Thoracic aorta (tissue), 2 donors: ENCODE measurements around the gene RBM24. TPM values are rescaled to one million over a fixed set of nuclear protein-coding genes. Genes with fewer than 3 reads are reported as not detected.

Experiments used
- ATAC-seq: fragments of 150-250 bp; one replicate; pipeline ENCODE4 v1.8.0; 2017; ENCODE audit warnings: low read depth; ENCODE audit not compliant: insufficient number of reproducible peaks, low FRiP score
- DNase-seq: peaks from one replicate; pipeline ENCODE4 v3.0.0-alpha.2; 2020; ENCODE audit warnings: low spot score
- H3K27ac ChIP-seq, 2 donors: fragments of 200-600 bp; sonication (generic); 1 replicate in 1 of 2; 2 replicates in 1 of 2; pipeline ENCODE4 v1.5.1; 2016; ENCODE audit warnings: mild to moderate bottlenecking in 2 of 2, moderate library complexity in 2 of 2
- H3K27me3 ChIP-seq: fragments of 200-600 bp; sonication (generic); replicated peaks from 2 replicates; pipeline ENCODE4 v1.6.0; 2016; ENCODE audit warnings: mild to moderate bottlenecking; ENCODE audit not compliant: insufficient read depth
- H3K36me3 ChIP-seq: fragments of 200-600 bp; sonication (generic); one replicate; pipeline ENCODE4 v1.5.1; 2016
- H3K4me1 ChIP-seq, 2 donors: fragments of 200-600 bp; sonication (generic); 1 replicate in 1 of 2; 2 replicates in 1 of 2; pipeline versions ENCODE4 v1.5.1 to v1.6.0; 2016; ENCODE audit warnings: low read depth in 2 of 2, mild to moderate bottlenecking in 1 of 2; ENCODE audit not compliant: control insufficient read depth in 1 of 2
- H3K4me3 ChIP-seq: fragments of 200-600 bp; sonication (generic); 2 replicates; pipeline ENCODE4 v1.5.1; 2016; ENCODE audit warnings: mild to moderate bottlenecking
- H3K9me3 ChIP-seq: fragments of 200-600 bp; sonication (generic); 2 replicates; pipeline ENCODE4 v1.5.1; 2016
- total RNA-seq, 2 donors: library from RNA; depleted of rRNA; stranded (reverse); fragments of >200 nt; gene quantifications; one replicate each; pipeline versions ENCODE4 v1.1.0 to v1.2.3, GENCODE V29; 2016
- TF ChIP-seq, protein P1 (sequence below): fragments of 200-600 bp; sonication (generic); IDR thresholded peaks from one replicate; pipeline ENCODE4 v1.5.1; 2019; ENCODE audit warnings: antibody characterized with exemption

The RBM24 gene
- total RNA-seq, 2 donors from 2014 or later = 1.3 to 7.9 TPM

DNA sequence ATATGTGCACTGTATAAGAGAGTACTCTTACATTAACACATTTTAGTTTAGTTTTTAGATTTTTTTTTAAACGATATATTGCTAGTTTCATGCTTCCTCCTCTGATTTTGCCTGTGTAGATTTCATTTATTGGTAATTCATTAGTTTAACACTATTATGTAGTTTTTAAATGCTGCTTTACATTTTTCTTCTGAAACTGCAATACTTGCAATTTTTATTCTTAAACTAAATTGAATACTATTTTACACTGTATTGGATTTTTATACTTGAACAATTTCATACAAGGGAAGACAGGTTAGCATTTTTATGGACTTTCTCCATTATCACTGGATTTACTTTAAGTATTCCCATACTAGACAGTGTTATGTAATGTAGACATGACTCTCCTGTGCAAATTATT is 12.2 kb downstream of the RBM24 start:
- Histone ChIP-seq H3K4me3 (no peak overlapping the region), H3K9me3 (no peaks in the 10 kb centered on the region), H3K4me1 (peaks cover 5 to 26% of the 10 kb centered on the region in 2 donors), H3K27me3 (no peaks in the 10 kb centered on the region), H3K27ac (no peak overlapping the region), H3K36me3 (no peaks in the 10 kb centered on the region)
- no peak for ATAC-seq
- no peak for DNase-seq
- TF ChIP-seq, protein P1, sequence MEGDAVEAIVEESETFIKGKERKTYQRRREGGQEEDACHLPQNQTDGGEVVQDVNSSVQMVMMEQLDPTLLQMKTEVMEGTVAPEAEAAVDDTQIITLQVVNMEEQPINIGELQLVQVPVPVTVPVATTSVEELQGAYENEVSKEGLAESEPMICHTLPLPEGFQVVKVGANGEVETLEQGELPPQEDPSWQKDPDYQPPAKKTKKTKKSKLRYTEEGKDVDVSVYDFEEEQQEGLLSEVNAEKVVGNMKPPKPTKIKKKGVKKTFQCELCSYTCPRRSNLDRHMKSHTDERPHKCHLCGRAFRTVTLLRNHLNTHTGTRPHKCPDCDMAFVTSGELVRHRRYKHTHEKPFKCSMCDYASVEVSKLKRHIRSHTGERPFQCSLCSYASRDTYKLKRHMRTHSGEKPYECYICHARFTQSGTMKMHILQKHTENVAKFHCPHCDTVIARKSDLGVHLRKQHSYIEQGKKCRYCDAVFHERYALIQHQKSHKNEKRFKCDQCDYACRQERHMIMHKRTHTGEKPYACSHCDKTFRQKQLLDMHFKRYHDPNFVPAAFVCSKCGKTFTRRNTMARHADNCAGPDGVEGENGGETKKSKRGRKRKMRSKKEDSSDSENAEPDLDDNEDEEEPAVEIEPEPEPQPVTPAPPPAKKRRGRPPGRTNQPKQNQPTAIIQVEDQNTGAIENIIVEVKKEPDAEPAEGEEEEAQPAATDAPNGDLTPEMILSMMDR = no peak

DNA sequence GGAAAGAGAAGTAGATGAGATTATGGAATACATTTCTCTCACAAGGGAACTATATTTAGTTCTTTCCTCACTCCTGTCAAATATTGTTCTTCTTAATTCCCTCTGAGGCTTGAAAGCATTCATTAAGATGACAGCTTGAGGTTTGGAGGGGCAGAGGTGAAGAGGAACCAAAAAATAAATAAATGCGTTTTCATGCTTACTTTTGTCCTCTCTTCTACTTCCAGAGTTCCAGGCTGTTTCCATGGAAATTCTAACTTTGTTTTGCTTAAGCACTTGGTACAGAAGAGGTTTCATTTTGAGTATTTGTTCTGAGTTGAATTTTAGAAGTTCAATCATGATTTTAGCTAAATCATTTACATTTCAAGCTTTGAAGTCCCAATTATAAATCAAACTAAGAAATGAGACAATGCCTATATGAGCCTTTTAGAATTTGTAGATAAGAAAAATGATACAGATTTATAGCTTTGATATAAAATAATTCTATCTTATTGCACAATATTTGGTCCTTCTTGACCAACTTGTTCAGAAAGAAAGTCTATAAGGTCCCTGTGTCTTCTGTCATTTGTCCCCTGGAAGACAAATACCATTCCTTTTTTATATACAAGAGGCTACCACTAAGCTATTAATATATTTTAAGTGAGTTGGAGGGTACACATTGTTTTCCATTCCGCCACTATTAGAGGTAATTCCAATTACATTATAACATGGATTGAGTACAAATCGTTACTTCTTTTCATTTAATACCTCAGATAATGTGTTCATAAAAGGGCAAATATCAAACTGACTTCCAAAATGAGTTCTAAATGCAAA is 16.3 kb downstream of the RBM24 start:
- ATAC-seq (no peak), DNase-seq (no peak)
- Histone ChIP-seq H3K27me3 (no peaks in the 10 kb centered on the region), H3K9me3 (no peaks in the 10 kb centered on the region), H3K36me3 (no peaks in the 10 kb centered on the region), H3K4me1 (peaks cover 5 to 9% of the 10 kb centered on the region in 2 donors), H3K27ac (peak overlapping the region in 1 of 2 donors; percentile 11), H3K4me3 (peak overlapping the region; percentile 16)
- TF ChIP-seq, protein P1 = no peak

DNA sequence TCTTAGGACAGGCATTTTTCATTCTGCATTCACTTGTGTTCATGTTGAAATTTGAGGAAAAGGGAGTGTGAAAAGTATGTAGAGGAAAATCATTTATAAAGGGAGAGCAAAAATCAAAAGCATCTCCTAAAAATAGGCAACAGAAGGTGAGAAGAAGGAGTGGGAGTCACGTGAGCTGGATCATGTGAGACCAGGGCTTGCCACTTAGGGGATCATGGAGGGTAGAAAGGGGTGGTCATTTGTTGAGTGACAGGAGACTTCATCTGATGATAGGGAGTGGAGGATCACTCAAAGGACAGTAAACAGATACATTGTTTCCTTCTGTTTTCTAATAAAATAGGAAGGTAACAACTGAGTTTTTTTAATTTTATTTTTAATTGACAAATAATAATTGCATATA is 17.1 kb downstream of the RBM24 start:
- Histone ChIP-seq H3K4me3 (no peak overlapping the region), H3K27me3 (no peaks in the 10 kb centered on the region), H3K27ac (no peak overlapping the region), H3K4me1 (peaks cover 5 to 9% of the 10 kb centered on the region in 2 donors), H3K9me3 (no peaks in the 10 kb centered on the region), H3K36me3 (no peaks in the 10 kb centered on the region)
- ATAC-seq (no peak), DNase-seq (no peak)
- TF ChIP-seq, protein P1 = no peak

DNA sequence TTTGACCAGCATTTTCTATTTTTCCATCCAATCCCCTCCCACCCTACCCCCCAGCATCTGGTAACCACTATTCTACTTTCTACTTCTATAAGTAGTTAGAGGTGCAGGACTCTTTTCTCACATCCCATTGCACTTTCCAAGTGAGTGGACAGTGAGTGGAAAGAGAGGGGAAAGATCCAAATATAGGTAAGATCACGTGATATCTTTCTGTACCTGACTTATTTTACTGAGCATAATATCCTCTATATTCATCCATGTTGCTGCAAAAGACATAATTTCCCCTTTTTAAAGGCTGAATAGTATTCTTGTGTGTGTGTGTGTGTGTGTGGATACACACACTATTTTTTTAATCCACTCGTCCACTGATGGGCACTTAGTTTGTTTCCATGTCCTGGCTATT is 18.1 kb downstream of the RBM24 start:
- Histone ChIP-seq H3K27ac (no peak overlapping the region), H3K4me1 (peaks cover 5 to 9% of the 10 kb centered on the region in 2 donors), H3K4me3 (no peak overlapping the region), H3K9me3 (no peaks in the 10 kb centered on the region), H3K27me3 (no peaks in the 10 kb centered on the region), H3K36me3 (no peaks in the 10 kb centered on the region)
- ATAC-seq (no peak), DNase-seq (no peak)
- TF ChIP-seq, protein P1 = no peak

DNA sequence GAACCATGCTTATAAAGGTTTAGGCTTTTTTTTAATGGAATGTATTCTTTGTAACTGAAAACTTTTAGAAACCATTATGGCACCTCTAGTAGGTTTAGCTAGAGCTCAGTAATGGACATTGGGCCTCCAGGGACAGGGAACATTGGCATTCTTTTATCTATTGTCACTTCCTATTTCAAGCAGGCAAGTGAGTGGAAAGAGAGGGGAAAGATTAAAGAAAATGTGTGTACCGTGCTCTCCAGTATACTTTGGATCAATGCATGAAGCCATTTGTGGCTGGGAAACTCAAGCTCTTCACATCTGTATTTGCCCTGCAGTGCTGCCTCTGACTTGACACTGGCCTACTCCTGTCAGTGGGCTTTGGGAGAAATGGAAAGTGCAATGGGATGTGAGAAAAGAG is 18.6 kb downstream of the RBM24 start:
- Histone ChIP-seq H3K4me1 (peaks cover 5 to 9% of the 10 kb centered on the region in 2 donors), H3K27me3 (no peaks in the 10 kb centered on the region), H3K36me3 (no peaks in the 10 kb centered on the region), H3K9me3 (no peaks in the 10 kb centered on the region), H3K27ac (no peak overlapping the region), H3K4me3 (no peak overlapping the region)
- DNase-seq = no peak
- TF ChIP-seq, protein P1 = no peak
- ATAC-seq = no peak
